ENCODE measurements around the gene OSTM1.
"Not testable (repeated sequence)": the region's sequence is repeated elsewhere in the genome, so short reads cannot be mapped to it uniquely, and the experiment has no call there.

Gene OSTM1

GRCh38 chr6:108013787-108014439, 60.6 kb downstream of the OSTM1 start:
- no peak for DNase-seq

- DNase-seq: no peak
These were observed 64.6 kb downstream of the OSTM1 start for GRCh38 chr6:108009894-108010293.

GRCh38 chr6:108009258-108009657, 65.3 kb downstream of the OSTM1 start:
- DNase-seq: not testable (repeated sequence)

GRCh38 chr6:108008363-108008762, 66.2 kb downstream of the OSTM1 start:
- no peak for DNase-seq

- no peak for DNase-seq
These were observed 68.6 kb downstream of the OSTM1 start for GRCh38 chr6:108005961-108006360.

- DNase-seq: no peak
These were observed 69.7 kb downstream of the OSTM1 start for GRCh38 chr6:108004861-108005260.

GRCh38 chr6:108002365-108003221, 71.9 kb downstream of the OSTM1 start:
- no peak for DNase-seq

GRCh38 chr6:108001696-108002231, 72.8 kb downstream of the OSTM1 start:
- DNase-seq: no peak

- not testable (repeated sequence) for DNase-seq
These were observed 74.3 kb downstream of the OSTM1 start for GRCh38 chr6:108000259-108000658.

- DNase-seq: no peak
These were observed 75.2 kb downstream of the OSTM1 start for GRCh38 chr6:107999341-107999740.

GRCh38 chr6:107991772-107992550, 82.6 kb downstream of the OSTM1 start:
- DNase-seq: no peak

Measured in SHP77 treated with DMSO at 0.1 percent for 48 hours (cell line).